NCI-H1092 (cell line): Measurements from ENCODE around the gene FIBIN.
"Not testable (repeated sequence)": the region's sequence is repeated elsewhere in the genome, so short reads cannot be mapped to it uniquely, and the experiment has no call there.

Experiments
- DNase-seq: peaks from one replicate; lab custom pipeline; 2025; lab: John Stamatoyannopoulos, UW

Gene FIBIN

DNA sequence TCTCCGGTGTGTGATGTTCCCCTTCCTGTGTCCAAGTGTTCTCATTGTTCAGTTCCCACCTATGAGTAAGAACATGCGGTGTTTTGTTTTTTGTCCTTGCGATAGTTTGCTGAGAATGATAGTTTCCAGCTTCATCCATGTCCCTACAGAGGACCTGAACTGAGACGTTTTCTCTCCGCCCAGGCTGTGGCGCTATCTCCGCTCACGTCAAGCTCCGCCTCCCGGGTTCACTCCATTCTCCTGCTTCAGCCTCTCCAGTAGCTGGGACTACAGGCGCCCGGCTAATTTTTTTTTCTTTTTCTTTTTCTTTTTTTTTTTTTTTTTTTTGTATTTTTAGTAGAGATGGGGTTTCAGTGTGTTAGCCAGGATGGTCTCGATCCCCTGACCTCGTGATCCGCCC is 16.7 kb upstream of the FIBIN start:
- not testable (repeated sequence) for DNase-seq

DNA sequence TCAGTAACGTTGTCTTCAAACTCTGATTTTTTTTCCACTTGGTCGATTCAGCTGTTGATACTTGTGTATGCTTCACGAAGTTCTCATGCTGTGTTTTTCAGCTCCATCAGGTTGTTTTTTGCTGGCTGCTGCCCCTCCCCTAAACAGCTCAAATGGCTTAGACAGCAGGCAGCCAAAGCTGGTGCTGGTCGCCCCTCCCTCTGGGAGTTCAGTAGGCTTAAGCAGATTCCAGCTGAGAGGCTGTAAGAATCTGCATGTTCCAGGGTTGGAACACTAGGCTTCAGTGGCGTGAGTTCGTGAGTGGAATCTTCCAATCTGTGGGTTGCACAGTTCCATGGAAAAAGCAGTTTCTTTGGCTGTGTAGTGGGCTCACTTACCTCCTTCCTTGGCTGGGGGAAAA is 10.3 kb upstream of the FIBIN start:
- DNase-seq: no peak

DNA sequence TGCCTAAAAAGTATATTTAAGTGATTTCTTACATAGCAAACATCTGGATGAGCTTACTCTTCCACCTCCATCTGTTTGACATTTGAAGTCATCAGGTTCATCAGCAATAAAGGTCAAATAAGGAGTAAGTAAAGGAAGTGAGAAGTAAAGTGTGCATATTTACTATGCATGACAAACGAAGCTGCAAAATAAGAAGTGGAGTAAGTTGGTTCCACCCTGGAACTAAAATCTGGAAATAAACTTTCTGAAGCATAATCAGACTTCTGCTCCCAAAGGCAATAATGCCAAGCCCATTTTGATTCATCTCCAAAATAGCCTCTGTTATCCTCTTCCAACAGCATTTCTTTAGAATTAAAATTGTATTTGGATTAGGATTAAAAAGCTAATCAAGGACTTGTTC is 8.4 kb upstream of the FIBIN start:
- DNase-seq: no peak

DNA sequence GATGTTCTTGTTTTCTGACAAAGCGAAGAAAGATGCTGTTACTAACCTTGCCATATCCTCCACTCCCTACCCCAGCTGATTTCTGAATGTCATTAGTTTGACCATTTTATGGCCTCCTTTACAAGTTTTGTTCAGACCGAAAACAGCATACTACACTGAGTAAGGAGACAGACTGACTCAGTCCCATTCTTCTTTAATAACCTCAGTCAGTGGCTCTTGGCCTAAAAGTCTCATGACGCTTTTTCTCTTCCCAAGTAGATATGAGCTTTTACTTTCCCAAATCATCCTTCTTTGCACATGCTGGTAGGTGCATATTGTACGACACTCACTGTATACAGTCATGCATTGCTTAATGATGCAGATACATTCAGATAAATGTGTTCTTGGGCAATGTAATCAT is 8.0 kb upstream of the FIBIN start:
- no peak for DNase-seq

DNA sequence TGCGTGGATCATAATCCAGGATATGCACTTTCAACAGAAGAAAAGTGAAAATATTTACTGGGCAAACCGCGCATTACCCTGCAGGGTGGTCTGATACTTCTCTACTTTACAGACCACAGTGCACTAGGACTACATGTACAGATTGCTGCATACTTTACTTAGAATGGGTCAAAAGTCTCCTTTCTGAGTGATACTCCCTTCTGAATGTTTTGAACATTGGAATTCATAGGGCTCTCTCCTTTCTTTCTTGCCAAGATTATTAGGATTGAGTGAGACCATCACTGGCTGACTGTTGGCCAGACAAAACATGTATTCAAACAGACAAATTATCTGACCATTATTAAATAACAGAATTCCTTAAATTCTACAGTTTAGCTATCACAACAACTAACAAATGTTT is 6.6 kb upstream of the FIBIN start:
- no peak for DNase-seq

DNA sequence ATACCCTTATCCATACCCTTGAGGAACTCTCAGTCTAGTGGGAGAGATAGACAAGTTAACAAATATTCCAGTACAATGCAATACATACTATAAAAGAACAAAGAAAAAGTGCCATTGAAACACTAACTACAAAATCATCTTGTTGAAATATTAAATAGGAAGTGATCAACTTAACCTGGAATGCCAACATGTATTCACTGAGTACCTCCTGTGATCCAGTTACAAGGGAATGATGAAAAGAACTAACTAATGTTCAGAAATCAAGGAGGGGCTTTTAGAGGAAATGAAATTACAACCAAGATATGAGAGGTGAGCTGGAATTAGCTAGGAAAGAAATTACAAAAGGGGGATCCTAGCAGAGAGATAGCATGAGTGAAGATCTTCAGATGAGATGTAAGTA is 6.2 kb upstream of the FIBIN start:
- DNase-seq: no peak

DNA sequence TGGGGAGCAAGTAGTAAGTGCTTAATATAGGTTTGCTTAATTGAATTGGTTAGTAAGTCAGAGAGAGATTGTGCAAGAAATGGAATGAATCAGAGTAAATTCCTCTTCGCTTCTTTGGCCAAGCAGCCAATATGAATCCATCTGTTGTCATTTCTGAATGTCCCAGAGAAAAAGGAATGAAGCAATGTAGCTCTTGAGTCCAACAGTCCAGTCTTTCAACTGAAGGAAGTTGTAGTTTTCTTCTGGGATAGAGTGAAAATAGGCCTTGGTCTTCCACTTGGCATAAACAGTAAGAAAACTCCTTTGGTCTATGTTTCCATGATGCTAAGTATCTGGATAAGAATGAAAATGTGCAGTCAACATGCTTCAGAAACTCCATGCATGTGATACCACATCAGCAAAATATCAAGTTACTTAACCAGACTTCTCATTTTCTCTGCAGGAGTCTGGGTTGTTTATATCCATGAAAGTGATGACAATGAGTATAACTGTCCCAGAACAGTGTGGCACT is 1.8 kb upstream of the FIBIN start:
- no peak for DNase-seq

DNA sequence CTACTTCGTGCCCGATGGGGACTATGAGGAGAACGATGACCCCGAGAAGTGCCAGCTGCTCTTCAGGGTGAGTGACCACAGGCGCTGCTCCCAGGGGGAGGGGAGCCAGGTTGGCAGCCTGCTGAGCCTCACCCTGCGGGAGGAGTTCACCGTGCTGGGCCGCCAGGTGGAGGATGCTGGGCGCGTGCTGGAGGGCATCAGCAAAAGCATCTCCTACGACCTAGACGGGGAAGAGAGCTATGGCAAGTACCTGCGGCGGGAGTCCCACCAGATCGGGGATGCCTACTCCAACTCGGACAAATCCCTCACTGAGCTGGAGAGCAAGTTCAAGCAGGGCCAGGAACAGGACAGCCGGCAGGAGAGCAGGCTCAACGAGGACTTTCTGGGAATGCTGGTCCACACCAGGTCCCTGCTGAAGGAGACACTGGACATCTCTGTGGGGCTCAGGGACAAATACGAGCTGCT is 751 bp downstream of the FIBIN start:
- no peak for DNase-seq

DNA sequence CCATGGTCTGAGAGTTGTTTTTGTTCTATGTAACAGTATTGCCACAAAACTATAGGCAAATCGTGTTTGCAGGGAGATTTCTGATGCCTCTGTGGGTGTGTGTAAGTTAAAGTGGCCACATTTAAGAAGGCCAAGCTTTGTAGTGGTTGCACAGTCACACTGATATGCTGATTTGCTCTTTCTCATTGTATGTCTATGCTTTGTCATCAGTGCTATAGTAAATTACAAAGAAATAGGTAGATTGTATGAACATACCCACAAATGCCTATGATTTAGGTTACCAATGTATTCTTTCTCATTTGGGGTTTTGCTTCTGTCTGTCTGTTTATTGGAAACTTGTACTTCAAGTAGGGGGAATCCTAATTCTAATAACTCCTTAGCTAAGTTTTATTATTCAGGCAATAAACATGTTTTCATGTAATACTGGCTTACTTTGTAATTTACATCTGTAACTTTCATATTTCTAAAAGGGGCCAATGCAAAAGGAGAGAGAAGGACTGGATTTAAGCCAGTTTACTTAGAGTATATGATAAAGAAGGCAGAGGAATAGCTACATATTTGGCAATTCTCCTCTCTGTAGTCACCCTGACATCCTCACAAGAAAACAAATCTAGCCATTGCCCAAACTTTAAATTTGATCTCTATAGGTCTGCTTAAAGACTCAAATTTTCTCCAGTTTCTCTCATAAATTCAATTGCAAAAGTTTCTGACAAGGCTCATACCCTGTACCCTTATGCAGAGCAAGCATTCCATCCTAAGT is 2.0 kb downstream of the FIBIN start:
- DNase-seq: no peak

DNA sequence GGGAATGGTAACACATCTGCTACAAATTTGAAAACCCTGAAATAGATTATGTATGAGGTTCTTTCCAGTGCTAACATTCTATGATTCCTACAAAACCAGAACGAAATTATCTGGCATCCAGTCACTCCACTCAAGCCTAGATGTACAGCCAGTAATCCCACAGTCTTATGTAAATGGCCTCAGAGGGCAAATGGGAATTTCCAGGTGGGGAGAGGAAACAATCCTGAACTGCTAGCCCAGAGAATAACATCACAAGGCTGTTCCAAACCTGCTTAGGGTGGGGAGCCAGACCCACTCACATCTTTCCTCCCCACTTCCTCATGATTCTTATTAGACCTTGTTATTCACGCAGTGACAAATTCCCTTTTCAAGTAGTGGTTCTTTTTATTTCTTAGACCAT is 3.5 kb downstream of the FIBIN start:
- DNase-seq: no peak

DNA sequence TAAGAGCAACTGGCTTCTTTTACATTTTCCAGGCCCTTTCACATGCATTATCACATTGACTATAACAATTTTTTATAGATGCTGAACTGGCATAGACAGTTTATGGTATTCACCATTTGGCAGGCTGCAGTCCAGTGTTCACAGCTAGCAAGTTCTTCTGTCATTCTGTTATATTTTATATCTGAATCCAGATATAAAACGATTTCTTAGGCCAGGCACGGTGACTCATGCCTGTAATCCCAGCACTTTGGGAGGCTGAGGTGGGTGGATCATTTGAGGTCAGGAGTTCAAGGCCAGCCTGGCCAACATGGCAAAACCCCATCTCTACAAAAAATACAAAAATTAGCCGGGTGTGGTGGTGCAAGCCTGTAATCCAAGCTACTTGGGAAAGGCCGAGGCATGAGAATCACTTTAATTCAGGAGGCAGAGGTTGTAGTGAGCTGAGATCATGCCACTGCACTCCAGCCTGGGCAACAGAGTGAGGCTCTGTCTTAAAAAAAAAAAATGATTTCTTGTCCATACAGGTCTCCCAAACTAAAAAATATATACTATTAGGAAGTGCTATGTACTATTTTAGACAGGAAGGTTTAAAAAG is 7.3 kb downstream of the FIBIN start:
- not testable (repeated sequence) for DNase-seq

DNA sequence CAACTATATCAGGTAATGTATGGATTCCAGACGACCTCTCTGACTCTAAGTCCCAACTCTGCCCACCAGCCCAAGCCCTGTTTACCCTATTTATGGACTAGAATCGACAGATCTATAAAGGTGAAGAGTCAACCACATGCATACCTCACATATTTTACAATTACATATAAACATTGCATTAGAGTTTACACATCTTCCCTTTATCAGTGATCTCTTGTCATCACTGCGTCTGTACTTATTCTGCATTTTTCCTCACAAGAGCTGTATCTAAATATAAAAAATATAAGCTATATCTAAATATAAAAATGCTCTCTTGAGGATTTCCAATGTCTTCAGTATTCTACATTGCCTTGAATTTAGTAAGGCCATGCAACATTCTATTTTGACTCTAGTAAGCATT is 8.5 kb downstream of the FIBIN start:
- no peak for DNase-seq

DNA sequence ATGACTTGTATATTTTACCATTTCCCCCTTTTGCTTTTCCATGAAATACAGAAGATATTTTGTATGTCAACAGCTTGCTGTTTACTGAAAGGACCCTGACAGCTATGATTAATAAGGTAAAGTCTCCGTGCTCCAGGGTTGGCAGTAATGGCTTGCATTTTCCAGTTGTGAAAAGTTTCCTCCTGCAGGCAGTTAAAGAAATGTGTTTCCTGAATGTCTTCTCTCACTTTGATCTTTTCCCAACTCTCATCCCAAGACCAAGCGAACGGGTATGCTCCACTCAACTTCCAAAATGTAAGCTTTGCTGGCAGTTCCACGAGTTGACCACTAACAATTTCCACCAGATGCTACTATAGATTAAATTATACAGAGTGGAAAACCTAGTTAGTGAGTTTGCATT is 8.9 kb downstream of the FIBIN start:
- no peak for DNase-seq

DNA sequence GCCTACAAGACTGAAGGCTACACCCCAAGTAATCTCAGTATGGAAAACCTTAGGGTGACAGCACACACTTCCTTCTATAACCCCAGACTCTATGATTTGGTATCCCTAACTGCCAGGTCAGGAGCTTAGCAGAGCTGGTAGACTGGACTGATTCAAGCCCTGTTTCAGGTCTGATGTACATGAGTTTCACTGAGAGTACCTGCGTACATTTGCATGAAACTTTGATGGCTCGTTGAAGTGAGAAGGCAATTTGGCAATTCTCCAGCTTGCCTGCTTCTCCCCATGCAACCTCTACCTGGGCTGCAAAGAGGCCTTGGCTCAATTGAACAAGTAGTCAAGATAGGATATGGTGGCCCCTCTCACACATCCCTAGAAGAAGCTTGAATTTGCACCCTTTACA is 10.2 kb downstream of the FIBIN start:
- no peak for DNase-seq

DNA sequence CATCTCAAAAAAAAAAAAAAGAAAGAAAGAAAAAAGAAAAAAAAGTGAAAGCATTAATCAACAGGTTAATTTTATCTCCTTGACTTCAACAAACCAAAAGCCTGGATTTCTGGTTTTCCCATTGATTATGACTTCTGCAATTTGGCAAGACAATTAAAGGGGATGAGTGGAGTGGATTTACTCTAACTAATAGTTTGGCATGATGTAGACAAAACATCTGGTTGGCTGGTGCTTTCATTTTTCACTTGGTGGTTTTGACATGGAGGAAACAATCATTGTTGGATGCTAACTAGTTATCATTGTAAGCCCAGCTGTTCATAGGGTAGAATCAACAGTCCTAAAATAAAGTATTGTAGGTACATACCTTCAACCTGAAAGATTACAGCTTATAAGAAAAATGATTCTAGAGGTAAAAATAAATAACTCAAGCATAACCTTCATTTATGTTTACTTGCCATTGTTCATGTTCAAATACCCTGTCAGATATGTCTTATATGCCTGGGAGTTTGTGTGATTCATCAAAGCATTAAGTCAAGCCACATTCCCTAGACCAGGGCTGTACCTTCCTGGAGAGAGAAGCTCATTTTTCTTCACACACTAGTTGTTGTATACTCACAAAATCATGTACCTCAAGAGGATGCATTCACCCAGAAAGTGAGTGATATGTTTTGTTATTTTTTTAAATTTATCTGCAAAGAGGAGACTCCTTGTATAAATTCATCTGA is 15.1 kb downstream of the FIBIN start:
- no peak for DNase-seq

DNA sequence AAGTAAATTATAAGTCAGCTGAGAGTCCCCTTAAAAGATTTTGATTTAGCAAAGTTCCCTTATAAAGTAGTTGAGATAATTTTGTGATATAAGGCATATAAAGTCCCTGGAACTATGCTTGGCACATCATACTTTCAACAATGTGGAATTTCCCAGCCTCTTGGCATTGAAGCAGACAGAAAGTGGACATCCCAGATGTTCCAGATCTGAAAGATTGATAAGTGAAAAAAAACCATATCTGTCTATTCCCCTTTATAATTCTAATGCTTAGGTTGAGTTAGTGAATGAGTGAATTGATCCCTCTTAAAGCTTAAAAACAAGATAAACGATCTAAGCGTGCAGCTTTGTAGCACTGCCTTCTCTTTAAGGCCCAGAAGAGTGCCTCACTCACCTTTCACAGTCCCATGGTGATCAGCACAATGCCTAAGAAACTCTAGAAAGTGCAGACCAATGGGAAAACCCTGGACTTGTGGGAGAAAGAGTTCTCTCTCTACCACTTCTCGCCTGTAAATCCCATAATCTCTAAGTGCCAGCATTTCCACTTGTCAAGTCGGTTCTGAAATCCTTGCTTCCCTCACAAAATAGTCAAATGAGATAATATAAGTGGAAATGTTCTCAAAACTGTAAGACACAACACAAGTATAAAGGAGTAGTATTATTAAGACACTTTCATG is 17.8 kb downstream of the FIBIN start:
- no peak for DNase-seq

DNA sequence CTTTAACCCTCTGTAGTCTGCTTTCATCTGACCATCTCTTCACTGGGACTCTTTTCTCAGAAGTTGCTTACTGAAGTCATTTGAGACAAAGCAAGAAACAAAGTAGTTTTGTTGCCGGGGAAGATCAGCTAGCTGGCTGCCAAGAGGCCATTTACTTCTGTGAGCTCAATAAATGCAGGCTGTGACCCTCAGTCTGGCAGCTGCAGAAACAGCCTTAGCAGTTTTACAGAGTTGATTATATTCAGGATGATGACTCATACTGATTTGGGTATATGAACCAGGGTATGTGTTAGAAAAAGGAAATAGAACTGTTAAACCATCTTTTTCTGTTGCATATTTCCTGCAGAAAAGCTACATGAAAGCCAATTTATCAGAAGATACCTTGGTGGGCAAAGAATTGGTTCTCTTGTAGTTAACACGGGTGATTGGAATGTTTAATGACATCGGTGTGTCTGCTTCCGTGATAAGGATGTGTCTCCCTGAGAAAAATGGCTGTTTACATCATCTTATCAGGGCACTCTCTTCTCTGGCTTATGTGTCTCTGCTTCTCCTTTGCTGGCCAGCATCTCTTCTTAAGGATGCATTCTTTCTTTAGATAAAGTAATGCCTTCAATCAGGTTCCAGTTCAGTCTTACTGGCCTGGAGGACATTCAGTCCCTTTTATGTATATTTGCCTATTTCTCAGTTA is 18.5 kb downstream of the FIBIN start:
- DNase-seq: no peak

DNA sequence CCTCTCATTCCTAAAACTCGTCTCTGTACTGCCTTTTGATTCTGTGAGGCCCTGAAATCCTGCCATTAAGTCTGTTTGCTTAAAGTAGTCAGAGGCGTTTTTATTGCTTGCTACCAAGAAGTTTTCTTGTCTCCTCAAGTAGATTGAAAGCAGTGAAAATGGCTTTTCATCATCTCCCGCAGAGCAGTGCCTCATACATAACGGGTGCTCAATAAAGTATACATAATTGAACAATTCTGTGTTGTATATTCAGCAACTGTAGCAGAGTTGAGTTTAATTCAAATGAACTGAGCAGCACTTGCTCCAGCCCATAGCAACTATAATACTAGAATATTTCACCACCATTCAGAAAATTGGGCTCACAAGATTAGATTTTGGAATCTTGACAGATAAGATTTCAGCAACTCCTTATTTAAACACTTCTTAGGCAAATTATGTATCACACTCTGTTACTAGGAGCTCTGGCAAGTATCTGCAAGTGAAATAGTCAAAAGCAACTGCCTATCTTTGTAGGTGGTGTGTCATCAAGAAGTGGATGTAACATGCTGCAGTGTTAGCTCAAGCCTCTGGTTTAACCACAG is 20.0 kb downstream of the FIBIN start:
- DNase-seq: no peak

DNA sequence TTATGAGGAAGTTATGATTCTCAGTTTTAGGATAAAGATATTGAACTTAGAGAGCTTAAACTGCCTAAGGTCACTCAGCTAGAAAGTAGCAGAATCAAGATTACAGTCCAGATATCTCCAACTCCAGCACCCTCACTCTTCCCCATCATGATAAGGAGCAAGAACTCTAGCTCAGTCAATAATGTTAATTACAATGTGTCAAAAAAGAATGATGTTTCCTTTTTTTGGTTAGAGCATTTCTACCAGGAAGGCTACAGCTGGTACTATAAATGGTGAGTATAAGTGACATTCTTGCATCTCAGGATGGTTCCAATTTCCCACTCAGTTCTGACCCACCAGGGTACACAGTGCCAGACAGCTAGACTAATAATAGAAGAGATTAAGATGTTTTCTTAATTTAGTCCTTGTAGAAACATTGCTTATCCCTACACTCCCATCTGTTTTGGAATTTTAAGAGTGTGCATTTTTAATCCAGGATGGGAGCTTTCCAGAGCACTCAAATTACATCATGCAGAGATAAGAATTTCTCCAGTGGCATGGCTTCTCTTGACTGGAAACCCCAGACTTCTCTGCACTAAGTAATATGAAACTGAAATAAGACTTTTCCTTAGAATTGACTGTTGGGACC is 25.1 kb downstream of the FIBIN start:
- DNase-seq: no peak

DNA sequence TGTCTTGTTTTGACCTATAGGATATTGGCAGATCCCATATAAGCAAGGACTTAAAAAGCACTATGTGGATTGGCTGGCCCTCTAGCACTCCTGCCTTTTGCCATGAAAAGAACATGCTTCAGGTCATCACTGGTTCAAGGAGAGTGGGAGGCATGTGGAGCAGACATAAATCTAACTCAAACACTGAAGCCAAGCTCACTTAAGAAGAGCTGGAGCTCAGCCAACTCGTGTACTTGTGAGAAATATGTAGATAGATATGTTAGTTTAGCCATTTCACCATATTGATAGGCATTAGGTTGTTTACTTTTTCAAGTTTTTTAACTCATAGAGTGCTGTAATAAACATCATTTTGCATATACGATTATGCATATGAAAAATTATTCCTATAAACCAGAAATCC is 26.8 kb downstream of the FIBIN start:
- no peak for DNase-seq

DNA sequence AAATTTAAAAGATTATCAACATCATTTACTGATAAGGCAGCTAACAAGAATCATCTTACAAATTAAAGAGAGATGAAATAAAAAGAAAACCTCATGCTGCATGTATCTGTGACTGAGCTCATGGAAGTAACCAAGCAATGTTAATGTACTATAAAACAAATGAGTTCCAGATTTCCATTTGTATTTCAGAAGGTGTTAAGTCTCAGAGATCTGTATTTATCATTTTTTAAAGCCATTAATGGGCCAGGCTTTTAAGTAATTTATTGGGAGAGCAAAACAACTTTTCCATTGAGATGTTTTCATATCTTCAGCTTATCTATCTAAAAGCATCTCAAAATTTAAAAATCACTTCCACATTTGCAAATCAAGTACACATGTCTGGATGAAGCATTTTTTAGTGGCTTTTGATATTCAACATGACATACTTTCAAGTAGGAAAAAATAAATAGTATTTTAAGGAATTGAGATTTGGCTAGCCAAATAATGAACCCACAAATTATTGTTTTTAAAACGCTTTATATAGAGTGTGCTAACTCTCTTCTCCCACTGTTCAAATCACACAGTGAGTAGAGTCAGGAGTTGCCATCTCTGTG is 28.8 kb downstream of the FIBIN start:
- no peak for DNase-seq
